PC-3 (cell line): Measurements from ENCODE around the gene TH.

Experiments used
- CTCF ChIP-seq: fragments of 300-600 bp; sonication (generic); conservative IDR thresholded peaks from 2 replicates; pipeline ENCODE4 v1.5.1; 2017; ENCODE audit warnings: antibody characterized with exemption, low read depth, mild to moderate bottlenecking, low read length
- EZH2 ChIP-seq: fragments of 300-600 bp; sonication (generic); IDR thresholded peaks from one replicate; pipeline ENCODE4 v1.6.1; 2017; ENCODE audit warnings: antibody characterized with exemption, mild to moderate bottlenecking, low read length; ENCODE audit not compliant: unreplicated experiment
- EZH2phosphoT487 ChIP-seq: fragments of 300-600 bp; sonication (generic); IDR thresholded peaks from 2 replicates; pipeline ENCODE4 v1.6.1; 2018; ENCODE audit warnings: mild to moderate bottlenecking, antibody characterized with exemption, low read length, borderline replicate concordance

- no peak for TF ChIP-seq CTCF
- no peak for TF ChIP-seq EZH2
- no peak for TF ChIP-seq EZH2phosphoT487
Measured at GRCh38 chr11:2148595-2148994, 23.0 kb downstream of the TH start.
